H1 (cell line): ENCODE measurements around the gene IRF9. TPM values are rescaled to one million over a fixed set of nuclear protein-coding genes. Genes with fewer than 3 reads are reported as not detected.

Experiments used
- HDAC6 ChIP-seq: IDR thresholded peaks from one replicate; pipeline ENCODE4 v1.7.1; 2012; ENCODE audit warnings: low read depth, mild to moderate bottlenecking, inconsistent platforms, low read length, moderate library complexity
- SUZ12 ChIP-seq: fragments of 200-600 bp; sonication (generic); IDR thresholded peaks from 2 replicates; pipeline ENCODE4 v1.6.1; 2012; ENCODE audit warnings: mild to moderate bottlenecking, inconsistent platforms, low read length, moderate library complexity, mixed read lengths
- polyA plus RNA-seq, 7 experiments: library from polyadenylated mRNA; depleted of rRNA in 3 of 7; stranded (reverse) in 5 of 7; unstranded in 2 of 7; fragments of >200 nt in 5 of 7; fragments of 200-250 nt in 2 of 7; gene quantifications; 1 replicate in 5 of 7; 2 replicates in 1 of 7; 4 replicates in 1 of 7; pipeline versions ENCODE4 v1.2.1 to v1.2.3, GENCODE V29; 2011 to 2013; ENCODE audit warnings: missing spikeins in 2 of 7, mixed read lengths in 2 of 7
- total RNA-seq: library from RNA; stranded (reverse); fragmentation: NEBNext Ultra II Directional; extraction: Animal tissue kit (Norgen Biotek cat#: 25700); gene quantifications from 2 replicates; pipeline ENCODE4 v1.2.1, GENCODE V29; 2021

The IRF9 gene
- total and polyA plus RNA-seq, 2 of the 8 experiments (the other 6 are each of a cell fraction or from before 2014, with no cell fraction given), result 11.4 to 13.2 TPM

DNA sequence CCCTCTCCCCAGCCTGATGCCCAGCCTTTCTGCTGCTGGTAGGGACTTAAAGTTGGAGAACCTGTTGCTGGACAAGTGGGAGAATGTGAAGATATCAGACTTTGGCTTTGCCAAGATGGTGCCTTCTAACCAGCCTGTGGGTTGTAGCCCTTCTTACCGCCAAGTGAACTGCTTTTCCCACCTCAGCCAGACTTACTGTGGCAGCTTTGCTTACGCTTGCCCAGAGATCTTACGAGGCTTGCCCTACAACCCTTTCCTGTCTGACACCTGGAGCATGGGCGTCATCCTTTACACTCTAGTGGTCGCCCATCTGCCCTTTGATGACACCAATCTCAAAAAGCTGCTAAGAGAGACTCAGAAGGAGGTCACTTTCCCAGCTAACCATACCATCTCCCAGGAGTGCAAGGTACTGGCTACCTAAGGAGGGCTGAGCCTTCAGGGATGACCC is 46.1 kb downstream of the IRF9 start (continued):
- no peak for TF ChIP-seq HDAC6
- no peak for TF ChIP-seq SUZ12
- TF ChIP-seq, all 59 proteins: peak for 0
